GM12878 (cell line): ENCODE data around the gene ERLEC1. TPM values are rescaled to one million over a fixed set of nuclear protein-coding genes. Genes with fewer than 3 reads are reported as not detected.

ENCODE experiments used
- CHD2 ChIP-seq: IDR thresholded peaks from 2 replicates; pipeline ENCODE4 v1.6.1; 2011; ENCODE audit warnings: low read depth, low read length, improper control_type of control experiment, borderline replicate concordance
- EGR1 ChIP-seq, 2 experiments: IDR thresholded peaks; 1 replicate in 1 of 2; 2 replicates in 1 of 2; pipeline ENCODE4 v1.6.1; 2011 to 2012; ENCODE audit warnings: low read depth in 2 of 2, low read length in 2 of 2, borderline replicate concordance in 1 of 2, mild to moderate bottlenecking in 1 of 2, moderate library complexity in 1 of 2
- GABPA ChIP-seq: IDR thresholded peaks from 2 replicates; pipeline ENCODE4 v1.6.1; 2014; ENCODE audit warnings: antibody characterized with exemption, low read depth, mild to moderate bottlenecking, inconsistent platforms
- IKZF1 ChIP-seq: fragments of 450-650 bp; conservative IDR thresholded peaks from 2 replicates; pipeline ENCODE4 v1.6.1; 2017; ENCODE audit warnings: antibody characterized with exemption, mild to moderate bottlenecking
- MEF2B ChIP-seq: fragments of 450-650 bp; IDR thresholded peaks from 2 replicates; pipeline ENCODE4 v1.6.1; 2018; ENCODE audit warnings: mild to moderate bottlenecking, moderate library complexity; ENCODE audit not compliant: partially characterized antibody, poor library complexity, severe bottlenecking
- MTA2 ChIP-seq: fragments of 450-650 bp; IDR thresholded peaks from 2 replicates; pipeline ENCODE4 v1.6.1; 2016; ENCODE audit warnings: low read depth, mild to moderate bottlenecking, moderate library complexity
- MXI1 ChIP-seq: fragments of 150-350 bp; IDR thresholded peaks from 2 replicates; pipeline ENCODE4 v1.6.1; 2011; ENCODE audit warnings: low read depth, mild to moderate bottlenecking, inconsistent platforms, low read length, improper control_type of control experiment
- MYC ChIP-seq: IDR thresholded peaks from 2 replicates; pipeline ENCODE4 v1.6.1; 2011; ENCODE audit warnings: mild to moderate bottlenecking, low read length, moderate library complexity, inconsistent platforms; ENCODE audit not compliant: insufficient read depth, insufficient replicate concordance, insufficient read length, severe bottlenecking
- NRF1 ChIP-seq: conservative IDR thresholded peaks from 2 replicates; pipeline ENCODE4 v1.6.1; 2011; ENCODE audit warnings: mild to moderate bottlenecking, low read depth, low read length, improper control_type of control experiment
- POLR2A ChIP-seq: IDR thresholded peaks from 2 replicates; pipeline ENCODE4 v1.6.1; 2011; ENCODE audit warnings: low read depth, mild to moderate bottlenecking, low read length
- RCOR1 ChIP-seq: conservative IDR thresholded peaks from 2 replicates; pipeline ENCODE4 v1.6.1; 2012; ENCODE audit warnings: low read depth, low read length, improper control_type of control experiment
- RELA ChIP-seq: fragments of 450-650 bp; IDR thresholded peaks from 2 replicates; pipeline ENCODE4 v1.8.0; 2014; ENCODE audit warnings: borderline replicate concordance; ENCODE audit not compliant: partially characterized antibody
- TARDBP ChIP-seq: IDR thresholded peaks from 2 replicates; pipeline ENCODE4 v1.6.1; 2016; ENCODE audit warnings: borderline replicate concordance
- TBL1XR1 ChIP-seq: IDR thresholded peaks from 2 replicates; pipeline ENCODE4 v1.6.1; 2012; ENCODE audit warnings: low read depth, low read length, improper control_type of control experiment
- polyA plus RNA-seq, 11 experiments: library from polyadenylated mRNA; depleted of rRNA in 4 of 11; unstranded in 6 of 11; stranded (reverse) in 5 of 11; fragments of >200 nt; fragmentation: Nextera tagmentation in 4 of 11; fragmentation: Illumina TruSeq in 1 of 11; extraction: Ambion mirVana in 4 of 11; extraction: Trizol in 1 of 11; gene quantifications; 1 replicate in 1 of 11; 2 replicates in 10 of 11; pipeline versions ENCODE4 v1.2.1 to v1.2.3, GENCODE V29; 2011 to 2016; ENCODE audit warnings: inconsistent platforms in 2 of 11, missing spikeins in 2 of 11, low read depth in 1 of 11
- total RNA-seq, 4 experiments: library from RNA; depleted of rRNA in 3 of 4; stranded (reverse); fragments of >200 nt in 3 of 4; fragmentation: Illumina TruSeq in 1 of 4; extraction: Trizol in 1 of 4; gene quantifications; 2 replicates each; pipeline versions ENCODE4 v1.2.1 to v1.2.3, GENCODE V29; 2013 to 2021
- TF ChIP-seq, protein P1 (sequence below): fragments of 450-650 bp; IDR thresholded peaks from 2 replicates; pipeline ENCODE4 v1.6.1; 2018; ENCODE audit warnings: mild to moderate bottlenecking, low read depth, moderate library complexity; ENCODE audit not compliant: partially characterized antibody
- TF ChIP-seq, protein P2 (sequence below): fragments of 450-650 bp; IDR thresholded peaks from 2 replicates; pipeline ENCODE4 v1.6.1; 2016; ENCODE audit warnings: mild to moderate bottlenecking
- TF ChIP-seq, protein P3 (sequence below), 3 experiments: IDR thresholded peaks in 2 of 3; conservative IDR thresholded peaks in 1 of 3; 2 replicates each; pipeline ENCODE4 v1.5.1; 2011; ENCODE audit warnings: low read depth in 3 of 3, low read length in 3 of 3, mild to moderate bottlenecking in 3 of 3, control low read depth in 2 of 3, moderate library complexity in 2 of 3, inconsistent platforms in 1 of 3, mixed read lengths in 1 of 3; ENCODE audit not compliant: control insufficient read depth in 2 of 3, insufficient read depth in 1 of 3; ENCODE audit errors: extremely low read depth in 1 of 3
- TF ChIP-seq, protein P4 (sequence below): fragments of 450-650 bp; IDR thresholded peaks from 2 replicates; pipeline ENCODE4 v1.6.1; 2017; ENCODE audit warnings: antibody characterized with exemption, mild to moderate bottlenecking, moderate library complexity

The ERLEC1 gene
- total and polyA plus RNA-seq, 10 of the 15 experiments (the other 5 are each of a cell fraction or from before 2014, with no cell fraction given): 14.1 to 52.2 (median 30.0) TPM

DNA sequence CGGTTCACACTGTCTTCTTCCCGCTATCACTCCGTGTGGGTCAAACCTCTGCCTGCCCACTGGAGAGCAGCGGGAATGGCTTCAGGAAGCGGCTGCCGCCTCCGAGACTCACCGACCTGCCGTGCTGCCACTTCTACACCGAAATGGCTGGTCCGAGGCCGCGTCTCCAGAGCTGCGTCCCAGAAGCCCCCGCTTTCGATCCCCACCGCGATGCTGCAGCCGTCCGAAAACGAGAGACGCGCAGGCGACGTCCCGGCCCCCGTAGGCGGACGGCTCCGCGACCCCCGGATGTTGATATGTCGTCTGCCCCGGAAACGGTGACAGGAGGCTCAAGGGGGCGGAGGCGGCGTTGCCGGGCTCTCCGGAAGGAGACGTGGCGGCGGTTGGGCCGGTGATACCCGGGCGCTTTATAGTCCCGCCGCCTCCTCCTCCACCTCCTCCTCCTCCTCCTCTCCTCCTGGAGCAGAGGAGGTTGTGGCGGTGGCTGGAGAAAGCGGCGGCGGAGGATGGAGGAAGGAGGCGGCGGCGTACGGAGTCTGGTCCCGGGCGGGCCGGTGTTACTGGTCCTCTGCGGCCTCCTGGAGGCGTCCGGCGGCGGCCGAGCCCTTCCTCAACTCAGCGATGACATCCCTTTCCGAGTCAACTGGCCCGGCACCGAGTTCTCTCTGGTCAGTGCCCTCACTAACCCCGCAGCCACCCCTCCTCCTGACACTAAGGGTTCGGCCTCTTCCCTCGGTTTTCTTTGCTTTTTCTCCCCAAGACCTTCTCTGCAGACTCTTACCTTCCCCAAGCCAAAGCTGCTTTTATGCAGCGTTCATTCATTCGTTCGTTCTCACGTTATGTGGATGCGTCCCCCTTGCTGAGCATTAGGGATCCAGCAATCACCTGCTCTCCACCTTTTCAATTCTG is at the start of gene ERLEC1, which contains the start of gene ASB3 (continued):
- TF ChIP-seq IKZF1 (peak; percentile 94), RCOR1 (peak; percentile 24; the same call in 1 of the 2 replicates), GABPA (peak; percentile 96), RELA (peak; percentile 64), CHD2 (peak; percentile 42; the same call in 1 of the 2 replicates), TARDBP (peak; percentile 91; the same call in 1 of the 2 replicates), NRF1 (no peak), POLR2A (peak; percentile 96), TBL1XR1 (peak; percentile 88; the same call in 1 of the 2 replicates), MYC (no peak), MTA2 (peak; percentile 79), MXI1 (peak; percentile 84), EGR1 (IDR thresholded peaks at IDR 0.05; ENCODE audit: borderline replicate concordance in 1 of 2, low read depth in 2 of 2, low read length in 2 of 2) (peak in 1 of 2 experiments; percentile 73; a peak in 2 of 3 replicates), MEF2B (peak; percentile 26)
- TF ChIP-seq, protein P1, sequence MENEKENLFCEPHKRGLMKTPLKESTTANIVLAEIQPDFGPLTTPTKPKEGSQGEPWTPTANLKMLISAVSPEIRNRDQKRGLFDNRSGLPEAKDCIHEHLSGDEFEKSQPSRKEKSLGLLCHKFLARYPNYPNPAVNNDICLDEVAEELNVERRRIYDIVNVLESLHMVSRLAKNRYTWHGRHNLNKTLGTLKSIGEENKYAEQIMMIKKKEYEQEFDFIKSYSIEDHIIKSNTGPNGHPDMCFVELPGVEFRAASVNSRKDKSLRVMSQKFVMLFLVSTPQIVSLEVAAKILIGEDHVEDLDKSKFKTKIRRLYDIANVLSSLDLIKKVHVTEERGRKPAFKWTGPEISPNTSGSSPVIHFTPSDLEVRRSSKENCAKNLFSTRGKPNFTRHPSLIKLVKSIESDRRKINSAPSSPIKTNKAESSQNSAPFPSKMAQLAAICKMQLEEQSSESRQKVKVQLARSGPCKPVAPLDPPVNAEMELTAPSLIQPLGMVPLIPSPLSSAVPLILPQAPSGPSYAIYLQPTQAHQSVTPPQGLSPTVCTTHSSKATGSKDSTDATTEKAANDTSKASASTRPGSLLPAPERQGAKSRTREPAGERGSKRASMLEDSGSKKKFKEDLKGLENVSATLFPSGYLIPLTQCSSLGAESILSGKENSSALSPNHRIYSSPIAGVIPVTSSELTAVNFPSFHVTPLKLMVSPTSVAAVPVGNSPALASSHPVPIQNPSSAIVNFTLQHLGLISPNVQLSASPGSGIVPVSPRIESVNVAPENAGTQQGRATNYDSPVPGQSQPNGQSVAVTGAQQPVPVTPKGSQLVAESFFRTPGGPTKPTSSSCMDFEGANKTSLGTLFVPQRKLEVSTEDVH: no peak
- TF ChIP-seq, protein P2, sequence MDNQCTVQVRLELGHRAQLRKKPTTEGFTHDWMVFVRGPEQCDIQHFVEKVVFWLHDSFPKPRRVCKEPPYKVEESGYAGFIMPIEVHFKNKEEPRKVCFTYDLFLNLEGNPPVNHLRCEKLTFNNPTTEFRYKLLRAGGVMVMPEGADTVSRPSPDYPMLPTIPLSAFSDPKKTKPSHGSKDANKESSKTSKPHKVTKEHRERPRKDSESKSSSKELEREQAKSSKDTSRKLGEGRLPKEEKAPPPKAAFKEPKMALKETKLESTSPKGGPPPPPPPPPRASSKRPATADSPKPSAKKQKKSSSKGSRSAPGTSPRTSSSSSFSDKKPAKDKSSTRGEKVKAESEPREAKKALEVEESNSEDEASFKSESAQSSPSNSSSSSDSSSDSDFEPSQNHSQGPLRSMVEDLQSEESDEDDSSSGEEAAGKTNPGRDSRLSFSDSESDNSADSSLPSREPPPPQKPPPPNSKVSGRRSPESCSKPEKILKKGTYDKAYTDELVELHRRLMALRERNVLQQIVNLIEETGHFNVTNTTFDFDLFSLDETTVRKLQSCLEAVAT: peak; percentile 53; the same call in 1 of the 2 replicates
- TF ChIP-seq, protein P3, sequence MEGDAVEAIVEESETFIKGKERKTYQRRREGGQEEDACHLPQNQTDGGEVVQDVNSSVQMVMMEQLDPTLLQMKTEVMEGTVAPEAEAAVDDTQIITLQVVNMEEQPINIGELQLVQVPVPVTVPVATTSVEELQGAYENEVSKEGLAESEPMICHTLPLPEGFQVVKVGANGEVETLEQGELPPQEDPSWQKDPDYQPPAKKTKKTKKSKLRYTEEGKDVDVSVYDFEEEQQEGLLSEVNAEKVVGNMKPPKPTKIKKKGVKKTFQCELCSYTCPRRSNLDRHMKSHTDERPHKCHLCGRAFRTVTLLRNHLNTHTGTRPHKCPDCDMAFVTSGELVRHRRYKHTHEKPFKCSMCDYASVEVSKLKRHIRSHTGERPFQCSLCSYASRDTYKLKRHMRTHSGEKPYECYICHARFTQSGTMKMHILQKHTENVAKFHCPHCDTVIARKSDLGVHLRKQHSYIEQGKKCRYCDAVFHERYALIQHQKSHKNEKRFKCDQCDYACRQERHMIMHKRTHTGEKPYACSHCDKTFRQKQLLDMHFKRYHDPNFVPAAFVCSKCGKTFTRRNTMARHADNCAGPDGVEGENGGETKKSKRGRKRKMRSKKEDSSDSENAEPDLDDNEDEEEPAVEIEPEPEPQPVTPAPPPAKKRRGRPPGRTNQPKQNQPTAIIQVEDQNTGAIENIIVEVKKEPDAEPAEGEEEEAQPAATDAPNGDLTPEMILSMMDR (IDR thresholded peaks at IDR 0.05 in 2 of 3, conservative IDR thresholded peaks at IDR 0.05 in 1 of 3; ENCODE audit: control insufficient read depth in 2 of 3, extremely low read depth in 1 of 3, insufficient read depth in 1 of 3, low read depth in 3 of 3, low read length in 3 of 3): peak in 1 of 3 experiments; percentile 7; a peak in 1 of 6 replicates
- TF ChIP-seq, protein P4, sequence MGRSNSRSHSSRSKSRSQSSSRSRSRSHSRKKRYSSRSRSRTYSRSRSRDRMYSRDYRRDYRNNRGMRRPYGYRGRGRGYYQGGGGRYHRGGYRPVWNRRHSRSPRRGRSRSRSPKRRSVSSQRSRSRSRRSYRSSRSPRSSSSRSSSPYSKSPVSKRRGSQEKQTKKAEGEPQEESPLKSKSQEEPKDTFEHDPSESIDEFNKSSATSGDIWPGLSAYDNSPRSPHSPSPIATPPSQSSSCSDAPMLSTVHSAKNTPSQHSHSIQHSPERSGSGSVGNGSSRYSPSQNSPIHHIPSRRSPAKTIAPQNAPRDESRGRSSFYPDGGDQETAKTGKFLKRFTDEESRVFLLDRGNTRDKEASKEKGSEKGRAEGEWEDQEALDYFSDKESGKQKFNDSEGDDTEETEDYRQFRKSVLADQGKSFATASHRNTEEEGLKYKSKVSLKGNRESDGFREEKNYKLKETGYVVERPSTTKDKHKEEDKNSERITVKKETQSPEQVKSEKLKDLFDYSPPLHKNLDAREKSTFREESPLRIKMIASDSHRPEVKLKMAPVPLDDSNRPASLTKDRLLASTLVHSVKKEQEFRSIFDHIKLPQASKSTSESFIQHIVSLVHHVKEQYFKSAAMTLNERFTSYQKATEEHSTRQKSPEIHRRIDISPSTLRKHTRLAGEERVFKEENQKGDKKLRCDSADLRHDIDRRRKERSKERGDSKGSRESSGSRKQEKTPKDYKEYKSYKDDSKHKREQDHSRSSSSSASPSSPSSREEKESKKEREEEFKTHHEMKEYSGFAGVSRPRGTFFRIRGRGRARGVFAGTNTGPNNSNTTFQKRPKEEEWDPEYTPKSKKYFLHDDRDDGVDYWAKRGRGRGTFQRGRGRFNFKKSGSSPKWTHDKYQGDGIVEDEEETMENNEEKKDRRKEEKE: no peak
